HG02642 (cell line): ENCODE measurements around the gene HOXB2.

Experiments used
- ATAC-seq: cut with Tn5 transposase; IDR thresholded peaks from one replicate; pipeline ENCODE4 v1.9.1; 2021; ENCODE audit warnings: mild to moderate bottlenecking; ENCODE audit not compliant: unreplicated experiment, poor library complexity

HOXB2 gene

DNA sequence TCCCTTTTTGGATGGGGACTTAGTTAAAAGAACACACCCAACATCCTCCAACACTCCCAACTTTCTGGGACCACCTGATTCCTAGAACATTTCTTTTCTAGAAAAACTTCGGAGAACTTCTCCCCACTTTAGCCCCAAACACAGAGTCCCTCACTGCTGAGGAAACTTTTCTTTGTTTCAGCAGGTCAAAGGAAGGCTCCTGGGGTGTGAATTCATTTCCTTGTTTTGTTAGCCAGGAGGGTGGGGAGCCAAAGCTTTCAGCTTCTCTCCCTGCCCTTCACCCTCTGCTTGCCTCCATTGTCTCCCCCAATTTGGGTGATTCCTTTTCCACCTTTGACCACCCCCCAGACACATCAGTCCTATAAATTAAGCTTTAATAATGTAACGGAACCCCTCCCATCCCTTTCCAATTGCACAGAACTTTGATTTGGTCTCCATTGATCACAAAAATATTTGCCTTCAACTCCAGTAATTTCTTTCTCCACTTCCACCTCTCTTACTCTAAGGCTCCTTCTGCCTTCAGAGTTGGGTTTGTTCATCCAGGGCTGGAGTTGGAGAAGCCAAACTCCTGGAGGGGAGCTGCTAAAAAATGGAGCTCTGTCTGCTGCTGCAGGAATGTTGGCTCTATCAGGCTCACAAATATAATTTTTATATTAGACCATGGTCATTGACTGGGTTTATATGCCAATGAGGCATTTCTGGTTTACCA, 22.9 kb upstream of the HOXB2 start:
- no peak for ATAC-seq

DNA sequence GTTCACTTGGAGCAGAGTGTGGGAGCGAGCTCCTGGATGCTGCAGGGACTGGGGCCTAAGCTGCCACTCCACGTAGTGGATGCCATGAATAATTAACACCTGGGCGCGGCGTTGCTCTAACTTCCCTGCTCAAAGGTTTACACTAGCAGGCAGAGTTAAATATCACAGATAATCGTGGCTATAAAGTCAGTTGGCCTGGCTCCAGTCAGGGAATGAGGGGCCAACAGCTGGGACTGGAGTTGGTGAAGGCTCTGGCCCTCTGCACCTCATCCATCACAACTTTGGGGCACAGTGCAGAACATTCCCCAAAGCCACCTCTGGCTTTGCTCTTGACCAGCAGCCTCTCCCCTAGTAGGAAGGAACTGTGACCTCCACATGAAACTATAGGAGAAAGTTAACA, 22.3 kb upstream of the HOXB2 start:
- no peak for ATAC-seq

DNA sequence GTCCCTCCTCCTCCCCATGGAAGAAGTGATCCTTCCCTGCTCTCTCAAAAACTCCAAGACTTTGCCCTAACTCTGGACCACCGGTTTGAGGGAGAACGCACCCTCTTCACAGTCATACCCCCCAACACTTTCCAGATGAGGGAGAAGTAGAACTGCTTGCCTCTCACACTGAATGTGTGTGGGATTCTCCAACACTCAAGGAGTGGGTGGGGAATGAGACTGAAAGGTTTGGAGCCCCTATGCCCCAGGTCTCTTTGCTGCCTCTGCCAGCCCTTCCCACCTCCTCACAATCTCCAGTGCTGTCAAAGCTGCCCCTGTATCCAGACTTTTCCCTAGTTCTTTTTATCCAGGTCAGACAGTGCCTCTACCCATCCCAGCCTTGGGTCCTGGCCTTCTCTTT, 21.8 kb upstream of the HOXB2 start:
- no peak for ATAC-seq

DNA sequence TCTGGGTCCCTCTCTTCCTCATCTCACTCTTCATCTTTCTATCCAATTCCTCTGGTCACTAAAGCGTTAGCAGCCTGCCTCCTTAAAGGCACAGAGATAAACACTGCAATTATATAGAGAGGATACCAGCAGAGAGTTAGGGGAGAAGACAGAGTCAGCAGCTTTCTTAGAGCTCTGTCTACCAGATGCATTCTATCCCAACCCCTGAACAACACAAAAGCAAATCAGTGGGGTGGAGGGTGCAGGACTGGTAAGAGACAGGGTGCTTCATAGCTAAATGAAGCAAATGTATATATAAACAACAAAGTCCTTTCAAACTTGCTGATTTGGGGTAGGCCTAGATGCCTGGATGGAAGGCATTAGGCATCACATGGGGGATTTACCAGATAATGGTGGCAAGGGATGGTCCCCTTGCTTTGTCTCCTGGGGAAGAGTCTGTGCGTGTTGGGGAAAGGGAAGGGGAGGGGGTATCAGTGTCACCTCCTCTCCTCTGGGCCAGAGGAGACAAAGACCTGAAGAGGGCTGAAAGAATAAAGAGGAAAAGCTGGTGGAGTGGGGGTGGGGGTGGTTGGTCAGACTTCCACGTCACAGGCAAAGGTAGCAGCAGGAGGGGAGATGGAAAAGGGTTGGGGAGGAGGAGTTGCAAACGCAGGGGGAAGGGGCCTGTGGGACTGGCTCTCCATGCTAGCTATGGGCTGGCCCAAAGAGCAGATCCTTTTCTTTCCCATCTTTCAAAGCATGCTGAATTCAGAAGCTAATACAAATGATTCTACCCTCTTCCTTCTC, 21.2 kb upstream of the HOXB2 start:
- no peak for ATAC-seq

DNA sequence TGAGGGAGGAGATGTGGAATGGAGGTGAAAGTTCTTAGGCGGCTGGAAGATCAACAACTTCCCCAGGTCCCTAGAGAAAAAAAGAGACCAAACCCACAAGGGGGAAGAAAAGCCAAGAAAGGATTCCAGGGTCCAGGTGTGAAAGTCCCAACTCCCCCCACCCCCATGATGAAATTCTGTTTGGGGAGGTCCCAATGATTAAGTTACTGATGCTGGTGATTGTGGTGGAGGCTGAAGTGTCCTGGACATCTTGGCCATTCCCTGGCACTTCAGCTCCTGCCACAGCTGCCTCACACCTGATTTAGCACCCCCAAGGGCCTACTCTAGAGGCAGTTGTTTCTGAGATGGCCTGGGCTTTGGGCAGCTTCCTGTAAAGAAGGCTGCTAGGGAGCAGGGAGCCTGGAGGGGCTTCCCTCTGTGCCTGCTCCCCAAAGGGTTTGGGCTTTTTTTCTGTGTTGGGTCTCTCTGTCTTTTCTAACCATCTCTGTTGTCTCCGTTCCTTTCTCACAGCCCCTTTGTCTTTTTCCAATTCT, 20.2 kb upstream of the HOXB2 start:
- ATAC-seq: no peak

DNA sequence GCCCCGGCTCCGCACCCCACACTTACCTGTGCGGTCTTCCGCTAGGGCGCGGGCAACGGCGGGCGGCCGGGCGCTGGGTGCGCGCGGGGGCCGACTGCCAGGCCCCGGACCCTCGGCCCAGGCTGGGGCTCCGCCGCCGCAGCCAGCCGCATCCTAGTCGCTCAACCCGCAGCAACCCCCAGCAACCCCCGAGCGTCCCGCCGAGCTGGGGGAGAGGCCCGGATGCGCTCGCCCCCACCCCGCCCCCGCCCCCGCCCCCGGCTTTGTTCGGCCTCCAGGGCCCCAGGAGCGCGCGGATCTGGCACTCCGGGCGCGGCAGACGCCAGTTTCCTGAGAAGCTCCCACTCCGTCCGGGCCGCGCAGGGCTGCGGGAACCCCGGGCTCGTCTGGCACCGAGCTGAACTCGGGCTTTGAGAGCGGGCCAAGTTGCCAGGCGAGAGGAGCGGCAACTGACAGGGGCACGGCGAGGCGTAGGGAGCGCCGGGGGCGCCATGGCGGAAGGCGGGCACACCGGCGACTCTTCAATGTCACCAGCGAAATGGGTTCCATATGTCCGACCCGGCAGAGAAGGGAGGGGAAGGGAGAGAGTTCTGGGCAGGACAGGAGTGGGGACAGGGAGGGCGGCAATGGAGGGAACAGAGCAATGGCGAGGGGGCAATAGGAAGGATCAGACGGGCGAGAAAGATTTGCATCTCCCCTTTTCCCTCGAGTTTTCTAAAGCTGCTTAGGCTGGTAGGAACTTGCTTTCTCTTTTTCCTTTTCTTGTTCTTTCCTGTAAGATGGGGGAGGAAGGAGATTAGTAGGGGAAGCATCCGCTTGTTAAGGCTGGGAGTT, 19.5 kb upstream of the HOXB2 start:
- no peak for ATAC-seq

DNA sequence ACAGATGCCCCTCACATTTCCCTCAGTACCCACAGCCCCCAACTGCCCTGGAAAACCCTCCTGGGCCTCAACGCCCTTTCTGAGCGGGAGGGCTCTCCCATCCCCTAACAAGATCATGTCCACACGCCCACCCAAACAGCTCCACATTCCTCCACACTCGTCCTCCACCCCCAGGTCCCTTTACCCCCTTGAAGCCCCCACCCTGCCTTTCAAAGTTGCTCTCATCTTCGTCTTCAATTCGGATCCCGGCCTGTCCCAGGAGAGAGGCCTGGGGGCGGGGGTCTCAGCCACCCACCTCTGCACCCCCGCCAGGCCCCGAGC, 18.9 kb upstream of the HOXB2 start:
- no peak for ATAC-seq

DNA sequence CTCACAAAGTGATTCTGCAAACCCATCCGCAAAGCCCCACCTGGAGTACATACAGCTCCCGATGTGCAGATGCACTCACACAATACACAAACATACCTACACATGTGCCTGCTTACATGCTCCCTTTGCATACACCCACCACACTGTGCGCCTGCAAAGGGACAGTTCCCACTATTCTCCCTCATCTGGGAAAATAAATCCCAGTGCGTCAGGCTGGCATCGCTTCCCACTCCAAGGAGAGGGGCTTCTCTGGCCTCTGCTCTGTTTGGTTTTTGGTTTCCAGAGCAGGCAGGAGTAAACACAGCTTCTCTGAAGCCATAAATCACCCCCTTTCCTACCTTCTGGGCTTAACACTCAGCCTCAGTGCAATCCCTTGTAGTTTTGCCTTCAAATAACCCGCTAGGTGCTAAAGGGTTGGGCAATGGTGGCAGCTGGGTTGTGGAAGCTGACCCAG, 18.5 kb upstream of the HOXB2 start:
- no peak for ATAC-seq

DNA sequence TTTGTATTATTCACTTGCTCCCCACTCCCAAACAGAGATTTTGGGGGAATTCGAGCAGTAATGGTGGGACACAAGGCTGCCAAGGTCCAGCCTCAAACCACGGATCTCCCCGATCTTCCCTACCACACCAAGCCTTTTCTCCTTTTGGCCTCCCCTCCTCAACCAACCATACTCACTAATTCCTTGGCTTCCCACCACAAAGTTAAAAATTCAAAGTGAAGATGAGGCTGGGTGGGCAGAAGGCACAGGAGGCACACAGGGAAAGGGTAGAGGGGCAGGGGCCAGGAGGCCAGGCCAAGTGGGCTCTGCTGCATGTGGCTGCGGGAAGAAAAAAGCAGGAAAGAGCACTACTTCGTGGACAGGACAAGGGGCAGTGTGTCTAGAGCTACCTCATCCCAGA, 18.0 kb upstream of the HOXB2 start:
- ATAC-seq: no peak

DNA sequence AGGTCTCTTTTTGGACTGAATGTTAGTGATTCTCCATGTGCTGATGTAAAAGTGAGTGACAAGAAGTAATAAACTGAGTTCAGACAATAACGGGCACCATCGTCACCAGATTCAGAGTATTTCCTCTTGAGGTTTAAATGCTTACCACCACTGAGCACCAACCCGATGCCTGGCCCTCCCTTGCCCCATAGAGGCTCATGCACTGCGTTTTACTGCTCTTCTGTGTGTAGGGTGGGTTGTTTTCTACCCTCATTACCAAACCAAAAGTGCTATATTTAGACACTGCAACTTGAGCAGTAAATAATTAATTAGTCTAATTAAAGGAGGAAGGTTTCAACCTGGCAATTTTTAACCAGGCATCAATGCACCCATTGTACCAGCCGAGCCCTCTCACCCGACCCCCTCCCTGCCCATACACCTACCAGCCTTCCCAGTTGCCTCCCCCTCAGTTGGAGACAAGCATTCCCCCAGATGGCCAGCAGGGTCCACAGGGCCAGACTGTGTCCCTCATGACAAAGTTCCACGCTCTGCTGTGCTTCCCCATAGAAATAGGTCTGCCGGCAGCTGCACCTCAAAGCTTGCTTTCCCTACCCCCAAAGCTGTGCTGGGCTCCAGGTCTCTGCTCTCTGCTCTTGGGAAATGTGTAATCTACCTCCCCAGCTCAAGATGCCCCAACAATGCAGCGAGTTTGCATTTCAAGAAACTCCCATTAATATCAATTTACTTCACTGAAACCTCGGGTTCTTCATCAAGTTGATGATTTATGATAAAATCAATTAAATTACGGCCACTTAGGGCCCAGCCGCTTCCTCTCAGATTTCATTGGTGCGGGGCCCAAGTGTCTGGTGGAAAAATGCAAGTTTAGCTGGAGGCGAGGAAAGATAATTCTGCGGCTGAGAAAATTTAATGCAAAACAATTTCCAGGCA, 17.2 kb upstream of the HOXB2 start:
- no peak for ATAC-seq

DNA sequence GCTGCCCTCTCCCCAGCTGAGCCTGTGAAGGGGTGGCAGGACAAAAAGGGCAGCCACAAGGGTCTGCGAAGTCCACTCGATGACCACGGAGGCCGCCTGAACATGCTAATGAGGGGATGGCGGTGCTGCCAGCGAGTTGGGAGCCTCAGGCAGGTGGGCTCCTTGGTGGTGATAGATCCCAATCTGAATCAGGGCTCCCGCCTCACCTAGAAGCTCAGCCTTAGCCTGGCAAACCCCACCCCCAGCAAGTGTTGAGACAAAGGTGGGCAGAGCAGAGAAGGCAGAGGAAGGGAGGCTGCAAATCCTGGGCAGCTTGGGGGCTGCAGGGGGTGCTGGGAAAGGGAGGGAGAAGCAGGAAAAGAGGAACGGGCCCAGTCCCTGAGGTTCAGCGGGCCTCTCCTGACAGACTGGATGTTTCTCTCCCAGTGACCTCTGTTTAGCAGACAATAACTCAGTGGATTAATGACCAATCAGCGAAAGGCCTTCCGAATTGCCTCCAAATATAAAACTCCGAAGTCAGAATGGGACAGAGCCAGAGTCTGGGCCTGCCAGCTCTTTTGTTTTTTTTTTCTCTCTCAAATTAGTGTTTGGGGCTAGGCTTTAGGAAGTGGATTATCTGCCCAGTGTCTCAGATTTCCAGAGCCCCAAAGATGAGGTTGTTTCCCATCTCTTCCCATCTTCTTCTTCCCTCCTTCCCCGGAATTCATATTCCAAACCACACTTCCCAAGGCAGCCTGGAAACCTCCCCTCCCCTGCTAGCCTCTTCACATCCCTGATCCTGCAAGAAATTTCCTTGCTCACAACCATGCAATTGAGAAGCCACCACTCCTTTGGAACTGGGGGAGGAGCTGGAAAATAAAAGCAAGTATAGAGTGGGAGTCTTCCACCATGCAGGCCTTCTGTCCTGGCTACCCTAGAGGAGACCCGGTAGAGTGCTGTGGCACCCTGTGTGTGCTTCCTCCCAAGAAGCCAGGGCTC, 15.2 kb upstream of the HOXB2 start:
- no peak for ATAC-seq

DNA sequence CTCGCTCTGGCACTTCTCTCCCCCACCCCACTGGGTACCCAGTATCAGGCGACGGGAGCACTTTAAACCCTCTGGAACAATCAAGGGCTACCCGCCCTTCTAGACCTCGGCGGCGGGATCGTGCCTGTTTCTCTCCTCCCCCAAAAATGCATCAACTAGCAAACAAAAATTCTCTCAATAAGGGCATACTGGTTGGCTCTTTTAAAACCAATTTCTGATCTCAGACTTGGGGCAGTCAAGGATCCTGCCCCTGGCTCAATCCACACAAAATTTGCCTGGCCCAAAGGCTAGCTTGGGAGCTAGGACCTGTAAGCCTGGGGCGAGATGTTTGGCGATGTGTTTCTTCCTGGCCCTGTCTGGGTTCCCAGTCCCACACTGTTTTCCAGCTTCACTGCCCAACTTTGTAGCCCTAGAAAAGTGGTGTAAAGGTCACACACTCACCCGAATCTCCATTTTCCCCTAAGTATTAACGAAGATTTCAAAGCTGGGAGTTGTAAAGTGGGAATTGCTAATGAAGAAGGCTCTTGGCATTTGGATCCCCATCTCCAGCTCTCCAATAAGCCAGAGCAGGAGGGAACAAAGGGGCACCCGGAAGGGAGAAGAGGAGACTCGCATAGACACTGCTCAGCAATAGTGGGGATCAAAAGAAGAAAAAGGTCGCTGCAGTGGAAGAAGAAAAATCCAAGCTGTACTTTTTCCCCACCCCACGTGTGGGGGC, 14.4 kb upstream of the HOXB2 start:
- ATAC-seq: no peak

DNA sequence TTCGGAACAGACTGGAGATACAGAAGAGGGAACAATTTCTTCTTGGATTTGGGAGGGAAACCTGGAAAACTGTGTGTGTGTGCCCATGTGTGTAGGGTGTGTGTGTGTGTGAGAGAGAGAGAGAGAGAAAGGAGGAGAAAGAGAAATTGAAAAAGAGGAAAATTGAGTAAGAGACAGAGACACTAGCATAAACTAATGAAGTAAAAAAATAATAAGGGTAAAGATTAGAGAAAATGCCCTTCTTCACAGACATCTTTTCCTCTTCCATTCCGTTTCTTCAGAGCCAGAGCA, 13.9 kb upstream of the HOXB2 start:
- no peak for ATAC-seq

DNA sequence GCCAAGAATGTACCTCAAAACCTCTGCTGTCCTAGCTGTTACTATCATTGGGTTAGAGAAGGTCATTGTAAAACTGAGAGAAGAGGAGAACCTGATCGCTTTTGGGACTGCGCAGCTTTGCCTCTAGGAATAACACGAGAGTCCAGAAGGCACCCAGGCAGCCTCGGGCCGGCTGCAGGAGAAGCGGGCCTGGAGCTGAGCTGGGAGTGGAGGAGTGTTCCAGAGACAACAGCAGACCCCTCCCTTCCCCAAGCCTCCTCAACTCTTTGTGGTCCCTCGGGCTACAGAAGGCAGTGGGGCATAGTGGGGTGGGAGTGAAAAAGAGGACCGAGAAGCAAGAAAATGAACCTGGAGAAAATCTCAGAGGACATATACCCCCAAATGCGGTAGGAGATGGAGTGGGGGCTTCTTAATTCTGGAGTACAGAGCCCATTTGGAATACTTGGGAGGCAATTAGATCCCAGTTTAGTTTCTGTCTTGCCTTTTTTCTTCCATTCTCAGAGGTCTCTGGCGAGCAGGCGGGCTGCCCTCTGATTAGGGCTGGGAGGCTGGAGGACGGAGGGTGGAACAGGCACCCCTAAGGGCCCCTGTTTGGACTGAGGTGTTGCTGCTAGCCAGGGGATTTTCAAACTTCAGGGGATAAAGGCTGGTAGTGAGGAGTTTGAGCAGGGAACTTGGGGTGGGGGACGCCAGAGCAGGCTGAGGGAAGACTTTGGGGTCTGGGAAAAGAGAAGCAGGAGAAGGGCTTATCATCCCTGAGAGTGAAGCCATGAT, 13.3 kb upstream of the HOXB2 start:
- ATAC-seq: no peak

DNA sequence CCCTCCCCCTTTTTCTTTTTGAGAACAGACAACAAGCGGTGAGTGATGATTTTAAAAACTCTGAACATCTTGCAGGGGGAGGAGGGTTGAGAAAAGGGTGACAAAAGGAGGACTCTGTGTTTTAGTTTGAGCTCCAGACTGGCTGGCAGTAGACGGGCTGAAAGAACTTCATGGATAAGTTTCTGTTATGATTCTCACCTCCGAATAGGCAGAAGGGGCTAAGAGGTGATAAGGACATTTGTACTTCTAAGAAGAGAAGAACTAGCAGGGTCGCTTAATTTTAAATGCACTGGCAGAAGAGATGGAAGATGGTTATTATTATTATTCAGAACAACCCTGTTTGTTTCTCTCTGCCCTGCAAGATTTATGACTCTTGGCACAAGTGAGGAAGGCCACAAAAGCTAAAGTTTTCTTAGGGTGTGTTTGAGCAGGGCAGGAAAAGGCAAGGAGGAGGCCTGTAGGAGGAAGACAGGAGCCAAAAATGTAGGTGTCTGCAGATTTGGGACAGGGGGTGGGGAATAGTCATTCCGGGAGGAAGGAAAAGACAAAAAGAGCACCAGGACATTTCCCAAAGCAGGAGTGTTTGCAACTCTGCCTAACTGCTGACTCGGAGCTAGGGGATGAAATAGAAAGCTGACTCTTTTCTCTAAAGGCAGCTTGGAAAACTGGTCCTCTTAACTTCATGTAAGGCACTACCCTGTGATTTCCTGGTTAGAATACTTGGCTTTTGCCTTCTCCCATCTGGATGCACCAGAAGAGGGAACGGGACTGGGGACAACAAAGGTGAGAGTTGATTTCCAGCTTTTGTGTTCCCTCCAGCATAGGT, 11.9 kb upstream of the HOXB2 start:
- ATAC-seq: no peak

DNA sequence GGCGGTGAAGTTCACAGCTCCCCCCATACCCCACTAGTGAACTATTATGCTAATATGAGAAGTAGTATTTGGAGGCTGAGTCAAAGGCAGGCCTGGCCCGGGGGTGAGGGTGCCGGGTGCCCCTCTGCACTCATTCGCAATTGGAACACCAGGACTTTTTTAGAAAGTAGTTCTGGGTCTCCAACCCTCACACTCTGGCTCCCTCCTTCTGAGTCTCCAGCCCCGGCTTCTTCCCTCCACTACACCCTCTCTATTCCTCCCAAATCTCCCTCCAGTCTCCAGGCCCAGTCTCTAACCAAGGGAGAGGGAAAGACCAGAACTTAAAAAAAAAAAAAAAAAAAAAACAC, 11.3 kb upstream of the HOXB2 start:
- ATAC-seq: no peak
